ENCODE results near the gene WIF1.
A peak's percentile ranks its signal among the peaks of the same experiment; 100 is the strongest.

The WIF1 gene

DNA sequence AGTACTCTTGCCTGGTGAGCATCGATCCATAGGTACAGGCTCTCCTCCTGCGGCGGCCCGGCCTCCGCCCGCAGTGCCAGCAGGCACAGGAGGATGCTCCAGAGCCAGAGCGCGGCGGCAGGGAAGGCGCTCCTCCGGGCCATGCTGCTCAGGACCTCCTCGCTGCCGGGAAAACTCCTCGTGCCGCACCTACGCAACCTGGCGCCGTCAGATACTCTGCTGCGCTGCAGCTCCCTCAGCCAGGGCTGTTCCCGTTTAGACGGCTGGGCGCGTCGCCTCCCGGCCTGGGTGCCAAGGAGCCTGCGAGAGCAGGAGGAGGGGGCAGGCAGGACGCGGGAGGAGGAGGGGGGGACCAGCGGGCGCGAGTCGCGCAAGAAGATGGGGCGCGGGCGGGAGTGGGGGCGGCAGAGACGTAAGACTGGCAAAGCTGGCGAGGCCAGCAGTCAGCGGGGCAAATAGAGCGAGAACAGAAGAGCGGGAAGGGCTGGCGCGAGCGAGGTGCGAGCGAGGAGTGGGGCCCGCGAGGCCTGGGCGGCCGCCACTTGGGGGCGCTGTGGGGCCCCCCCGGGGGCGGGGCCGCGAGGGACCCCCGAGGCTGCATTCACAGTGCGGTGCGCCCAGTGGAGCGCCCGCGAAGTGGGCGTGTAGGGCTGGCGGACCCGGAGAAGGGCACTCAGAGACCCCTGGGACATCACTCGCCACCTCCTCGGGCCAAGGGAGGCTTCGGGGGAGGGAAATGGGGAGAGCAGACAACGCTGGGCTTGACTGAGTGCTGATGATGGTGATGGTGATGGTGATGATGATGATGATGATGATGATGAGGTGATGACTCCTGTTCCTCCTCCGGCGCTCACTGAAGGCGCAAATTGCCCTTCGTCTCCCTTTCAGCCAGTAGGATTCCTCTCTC lies at the start of gene WIF1:
WIF1 (minus strand) TSS at position 257 of the 907 bp plus-strand sequence; CDS start at position 143, 114 bp downstream.
- peak; percentile 61 for DNase-seq

GRCh38 chr12:65170209-65170881 lies 49.2 kb upstream of the WIF1 start:
- DNase-seq: peak; percentile 47

GRCh38 chr12:65169320-65170208 lies 48.5 kb upstream of the WIF1 start, which contains the start of gene LEMD3:
TSS of gene LEMD3 (plus strand) at chr12:65169583. CDS start at chr12:65169597, 14 bp downstream.
- DNase-seq: peak; percentile 96

GRCh38 chr12:65168681-65169319 lies 47.7 kb upstream of the WIF1 start:
- DNase-seq: no peak

DNA sequence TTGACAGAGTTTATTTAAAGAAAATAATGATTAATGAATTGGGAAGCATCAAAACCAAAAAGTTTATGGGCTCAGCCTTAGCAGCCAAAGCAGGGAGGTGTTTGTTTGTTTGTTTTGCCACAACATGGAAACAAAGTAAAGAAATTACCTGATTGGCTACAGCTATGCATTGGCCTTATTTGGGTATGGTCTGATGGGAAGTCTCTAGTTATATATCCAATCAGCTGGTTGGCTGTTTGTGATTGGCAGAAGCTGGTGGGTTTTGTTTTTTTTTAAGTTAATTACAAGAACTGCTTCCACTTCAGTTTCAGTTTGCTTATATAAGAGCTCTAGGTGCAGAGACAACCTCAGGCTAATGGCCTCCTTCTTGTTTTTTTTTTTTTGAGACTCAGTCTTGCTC lies 43.7 kb upstream of the WIF1 start:
- DNase-seq: no peak

- no peak for DNase-seq
These were observed 43.1 kb upstream of the WIF1 start for GRCh38 chr12:65164244-65164643.

GRCh38 chr12:65162609-65163008 lies 41.5 kb upstream of the WIF1 start:
- no peak for DNase-seq

GRCh38 chr12:65157091-65157490 lies 36.0 kb upstream of the WIF1 start:
- DNase-seq: no peak

DNA sequence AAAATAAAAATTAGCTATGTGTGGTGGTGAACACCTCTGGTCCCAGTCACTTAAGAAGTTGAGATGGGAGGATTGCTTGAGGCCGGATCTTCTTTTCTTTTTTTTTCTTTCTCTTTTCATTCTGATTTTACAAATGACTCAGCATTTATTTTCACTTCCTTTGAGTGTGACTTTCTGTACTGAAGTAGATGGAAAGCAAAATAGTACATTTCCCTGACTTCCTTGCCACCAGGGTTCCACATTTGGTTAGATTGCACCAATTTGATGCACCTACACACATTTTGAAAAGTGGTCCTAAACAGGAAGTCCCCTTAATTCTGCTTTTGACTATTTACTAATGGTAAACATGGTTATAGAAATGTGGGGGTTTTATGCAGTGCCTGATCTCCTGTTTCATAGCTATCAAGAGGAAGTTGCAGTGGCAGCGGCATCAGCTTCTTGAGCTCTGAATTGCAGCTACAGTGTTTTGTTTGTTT lies 35.3 kb upstream of the WIF1 start:
- no peak for DNase-seq

GRCh38 chr12:65155784-65156183 lies 34.7 kb upstream of the WIF1 start:
- no peak for DNase-seq

- DNase-seq: no peak
These were observed 31.5 kb upstream of the WIF1 start for GRCh38 chr12:65152596-65152995.

GRCh38 chr12:65152012-65152411 lies 30.9 kb upstream of the WIF1 start:
- DNase-seq: no peak

DNA sequence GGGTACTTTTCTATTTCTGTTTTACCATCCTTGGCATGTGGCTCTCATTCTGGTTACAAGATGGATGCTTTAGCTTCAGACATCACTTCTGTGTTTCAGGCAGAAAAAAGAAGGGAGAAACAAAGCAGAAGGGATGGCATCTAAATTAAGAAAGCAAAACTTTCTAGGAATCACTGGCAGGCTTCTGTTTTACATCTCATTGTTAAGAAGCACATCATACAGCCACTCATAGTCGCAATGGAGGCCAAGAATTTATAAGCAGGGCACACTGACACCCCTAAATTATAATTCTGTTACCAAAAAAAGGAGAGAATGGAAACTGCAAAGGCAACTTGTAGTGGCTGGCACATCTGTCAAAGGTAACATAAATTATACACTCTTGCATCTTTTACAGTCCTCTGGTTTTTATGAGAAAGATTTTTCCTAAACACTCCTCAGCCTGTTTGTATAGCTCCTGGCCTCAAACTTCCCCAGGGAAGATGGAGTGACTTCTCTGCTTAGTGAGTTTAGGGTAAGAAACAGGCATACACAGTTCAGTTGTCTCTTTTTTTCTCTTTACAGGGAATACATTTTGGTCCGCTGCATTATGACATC lies 26.3 kb upstream of the WIF1 start:
- no peak for DNase-seq

GRCh38 chr12:65140738-65141137 lies 19.6 kb upstream of the WIF1 start:
- DNase-seq: no peak

GRCh38 chr12:65139389-65139788 lies 18.3 kb upstream of the WIF1 start:
- no peak for DNase-seq

- DNase-seq: no peak
These were observed 12.8 kb upstream of the WIF1 start for GRCh38 chr12:65133879-65134278.

GRCh38 chr12:65126482-65126881 lies 5.4 kb upstream of the WIF1 start:
- DNase-seq: no peak

- DNase-seq: no peak
These were observed 4.9 kb upstream of the WIF1 start for GRCh38 chr12:65125975-65126374.

DNA sequence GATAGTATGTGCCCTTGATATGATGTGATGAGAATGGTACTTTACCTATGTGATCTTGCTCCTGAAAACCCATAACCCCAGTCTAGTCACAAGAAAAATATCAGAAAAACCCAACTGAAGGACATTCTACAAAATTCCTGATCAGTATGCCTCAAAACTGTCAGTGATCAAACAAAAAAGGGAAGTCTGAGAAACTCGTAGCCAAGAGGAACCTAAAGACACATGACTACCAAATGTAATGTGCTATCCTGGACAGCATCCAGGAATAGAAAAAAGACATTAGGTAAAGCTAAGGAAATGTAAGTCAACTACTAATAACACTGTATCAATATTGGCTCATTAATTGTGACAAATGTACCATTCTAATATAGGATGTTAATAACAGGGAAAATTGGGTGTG lies 4.1 kb upstream of the WIF1 start:
- no peak for DNase-seq

- peak; percentile 60 for DNase-seq
These were observed 2.4 kb upstream of the WIF1 start for GRCh38 chr12:65123435-65124063.

GRCh38 chr12:65122703-65123102 lies 1.6 kb upstream of the WIF1 start:
- peak; percentile 20 for DNase-seq

All from NCI-H1105 treated with DMSO at 0.1 percent for 48 hours (cell line).